Nephron (organoid): ENCODE measurements around the gene P2RY11.

Source experiments
- H3K27ac Mint-ChIP-seq, 3 experiments: 2 replicates each; pipeline ENCODE4 v1.8.0; 2020; ENCODE audit warnings: mixed read lengths in 3 of 3, mild to moderate bottlenecking in 2 of 3, moderate library complexity in 1 of 3
- H3K27me3 Mint-ChIP-seq: 2 replicates; pipeline ENCODE4 v1.8.0; 2021; ENCODE audit warnings: low read depth, mild to moderate bottlenecking, moderate library complexity, mixed read lengths
- H3K36me3 Mint-ChIP-seq: 2 replicates; pipeline ENCODE4 v1.8.0; 2020; ENCODE audit warnings: low read depth, mixed read lengths
- H3K4me1 Mint-ChIP-seq: 2 replicates; pipeline ENCODE4 v1.8.0; 2020; ENCODE audit warnings: mixed read lengths
- H3K4me3 Mint-ChIP-seq, 3 experiments: 2 replicates each; pipeline ENCODE4 v1.8.0; 2020; ENCODE audit warnings: mild to moderate bottlenecking in 3 of 3, mixed read lengths in 3 of 3, moderate library complexity in 2 of 3
- H3K9me3 Mint-ChIP-seq: 2 replicates; pipeline ENCODE4 v1.8.0; 2020; ENCODE audit warnings: mixed read lengths
- TF ChIP-seq, protein P1 (sequence below), 3 experiments: fragments of 200-600 bp; sonication (generic); IDR thresholded peaks; one replicate each; pipeline ENCODE4 v1.5.0; 2021; ENCODE audit warnings: antibody characterized with exemption in 3 of 3; ENCODE audit not compliant: unreplicated experiment in 3 of 3

P2RY11 gene

DNA sequence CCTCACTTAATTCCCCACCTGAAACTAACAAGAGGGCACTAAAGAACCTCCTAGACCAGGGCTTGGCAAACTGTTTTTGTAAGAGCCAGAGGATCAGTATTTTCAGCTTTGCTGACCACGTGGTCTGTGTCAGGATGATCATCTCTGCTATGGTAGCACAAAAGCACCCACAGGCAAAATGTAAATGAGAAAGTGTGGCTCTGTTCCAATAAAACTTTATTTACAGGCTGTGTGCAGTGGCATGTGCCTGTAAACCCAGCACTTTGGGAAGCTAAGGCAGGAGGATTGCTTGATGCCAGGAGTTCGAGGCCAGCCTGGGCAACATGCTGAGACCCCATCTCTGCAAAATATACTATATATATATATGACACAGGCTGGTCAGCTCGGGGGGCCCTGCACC, 52.0 kb downstream of the P2RY11 start:
- Mint-ChIP-seq H3K27ac (no peak overlapping the region), H3K27me3 (no peaks in the 10 kb centered on the region), H3K9me3 (no peaks in the 10 kb centered on the region), H3K36me3 (peaks cover 46% of the 10 kb centered on the region), H3K4me1 (no peaks in the 10 kb centered on the region), H3K4me3 (no peak overlapping the region)
- TF ChIP-seq, protein P1, sequence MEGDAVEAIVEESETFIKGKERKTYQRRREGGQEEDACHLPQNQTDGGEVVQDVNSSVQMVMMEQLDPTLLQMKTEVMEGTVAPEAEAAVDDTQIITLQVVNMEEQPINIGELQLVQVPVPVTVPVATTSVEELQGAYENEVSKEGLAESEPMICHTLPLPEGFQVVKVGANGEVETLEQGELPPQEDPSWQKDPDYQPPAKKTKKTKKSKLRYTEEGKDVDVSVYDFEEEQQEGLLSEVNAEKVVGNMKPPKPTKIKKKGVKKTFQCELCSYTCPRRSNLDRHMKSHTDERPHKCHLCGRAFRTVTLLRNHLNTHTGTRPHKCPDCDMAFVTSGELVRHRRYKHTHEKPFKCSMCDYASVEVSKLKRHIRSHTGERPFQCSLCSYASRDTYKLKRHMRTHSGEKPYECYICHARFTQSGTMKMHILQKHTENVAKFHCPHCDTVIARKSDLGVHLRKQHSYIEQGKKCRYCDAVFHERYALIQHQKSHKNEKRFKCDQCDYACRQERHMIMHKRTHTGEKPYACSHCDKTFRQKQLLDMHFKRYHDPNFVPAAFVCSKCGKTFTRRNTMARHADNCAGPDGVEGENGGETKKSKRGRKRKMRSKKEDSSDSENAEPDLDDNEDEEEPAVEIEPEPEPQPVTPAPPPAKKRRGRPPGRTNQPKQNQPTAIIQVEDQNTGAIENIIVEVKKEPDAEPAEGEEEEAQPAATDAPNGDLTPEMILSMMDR (IDR thresholded peaks at IDR 0.05; ENCODE audit: unreplicated experiment in 3 of 3), result no peak
